ACHN (cell line): Measurements from ENCODE around the gene RAG1.

ENCODE experiments used
- DNase-seq: peaks from one replicate; pipeline ENCODE4 v3.0.0-alpha.2; 2015
- in situ Hi-C: cut with HindIII; loops from 2 replicates; pipeline ENCODE4 v1.10.0; 2017; ENCODE audit warnings: low sequenced_read_pairs, low pct_ligation_motif_present, low pct_unique_long_range_greater_than_20kb

Gene RAG1

GRCh38 chr11:36583667-36584066, 15.9 kb downstream of the RAG1 start:
- DNase-seq = no peak
- in situ Hi-C loops = no loop called here

- no peak for DNase-seq
- in situ Hi-C loops = no loop called here
Measured at GRCh38 chr11:36586543-36586942, 18.7 kb downstream of the RAG1 start.

GRCh38 chr11:36588099-36588498, 20.3 kb downstream of the RAG1 start:
- in situ Hi-C loops = no loop called here
- no peak for DNase-seq

GRCh38 chr11:36590513-36590912, 22.7 kb downstream of the RAG1 start:
- DNase-seq = no peak
- in situ Hi-C loops = no loop called here

- DNase-seq = no peak
Measured at GRCh38 chr11:36591433-36591832, 23.6 kb downstream of the RAG1 start.

GRCh38 chr11:36594316-36594989, 26.6 kb downstream of the RAG1 start, which contains the start of gene IFTAP:
Gene IFTAP, plus strand, starts transcription at chr11:36594502. Its CDS starts 15,602 bp downstream, at chr11:36610104.
- in situ Hi-C loops = no loop called here
- peak; percentile 85 for DNase-seq

More at GRCh38 chr11:36591433-36591832, 23.6 kb downstream of the RAG1 start:
- in situ Hi-C loops = no loop called here

- no peak for DNase-seq
- in situ Hi-C loops = no loop called here
Measured at GRCh38 chr11:36596880-36597279, 29.1 kb downstream of the RAG1 start.

- no peak for DNase-seq
- in situ Hi-C loops = no loop called here
Measured at GRCh38 chr11:36598051-36598450, 30.2 kb downstream of the RAG1 start, which contains the start of gene RAG2. Gene RAG2, minus strand, starts transcription at chr11:36598236. Its CDS starts 4,068 bp downstream, at chr11:36594168.

- no peak for DNase-seq
- in situ Hi-C loops = no loop called here
Measured at GRCh38 chr11:36600180-36600579, 32.4 kb downstream of the RAG1 start.

GRCh38 chr11:36601155-36601554, 33.3 kb downstream of the RAG1 start:
- in situ Hi-C loops = no loop called here
- DNase-seq = no peak

- in situ Hi-C loops = no loop called here
- no peak for DNase-seq
Measured at GRCh38 chr11:36602135-36602534, 34.3 kb downstream of the RAG1 start.

GRCh38 chr11:36605221-36606216, 37.7 kb downstream of the RAG1 start:
- no peak for DNase-seq

GRCh38 chr11:36608491-36609199, 40.8 kb downstream of the RAG1 start:
- in situ Hi-C loops = no loop called here
- DNase-seq = no peak

More at GRCh38 chr11:36605221-36606216, 37.7 kb downstream of the RAG1 start:
- in situ Hi-C loops = no loop called here

- in situ Hi-C loops = no loop called here
- DNase-seq = no peak
Measured at GRCh38 chr11:36609383-36609782, 41.6 kb downstream of the RAG1 start.

- DNase-seq = no peak
- in situ Hi-C loops = no loop called here
Measured at GRCh38 chr11:36615826-36616225, 48.0 kb downstream of the RAG1 start.

GRCh38 chr11:36617543-36618362, 49.9 kb downstream of the RAG1 start:
- in situ Hi-C loops = no loop called here
- no peak for DNase-seq

GRCh38 chr11:36618363-36619047, 50.7 kb downstream of the RAG1 start:
- in situ Hi-C loops = no loop called here
- no peak for DNase-seq
